K562 (cell line): Measurements from ENCODE around the gene CCDC85A.

Experiments used
- CHAMP1 ChIP-seq: fragments of 450-650 bp; IDR thresholded peaks from 2 replicates; pipeline ENCODE4 v1.6.1; 2016; ENCODE audit warnings: mild to moderate bottlenecking
- CREM ChIP-seq: IDR thresholded peaks from 2 replicates; pipeline ENCODE4 v1.6.1; 2014; ENCODE audit warnings: antibody characterized with exemption, low read depth
- EGR1 ChIP-seq: fragments of 450-650 bp; conservative IDR thresholded peaks from 2 replicates; pipeline ENCODE4 v1.6.1; 2017; ENCODE audit warnings: mild to moderate bottlenecking
- EZH2 ChIP-seq: IDR thresholded peaks from 2 replicates; pipeline ENCODE4 v1.6.1; 2012; ENCODE audit warnings: low read depth, mild to moderate bottlenecking, inconsistent platforms, low read length, borderline replicate concordance
- KDM4B ChIP-seq, 2 experiments: fragments of 450-650 bp in 1 of 2; sonication (generic) in 1 of 2; IDR thresholded peaks; 2 replicates each; pipeline ENCODE4 v1.6.1; 2016 to 2017; ENCODE audit warnings: borderline replicate concordance in 2 of 2, antibody characterized with exemption in 1 of 2, low read depth in 1 of 2, mild to moderate bottlenecking in 1 of 2
- KDM5B ChIP-seq: fragments of 200-600 bp; sonication (generic); IDR thresholded peaks from 2 replicates; pipeline ENCODE4 v1.6.1; 2012; ENCODE audit warnings: low read depth, mild to moderate bottlenecking, moderate library complexity, low read length, control low read depth, inconsistent platforms; ENCODE audit not compliant: insufficient replicate concordance
- POLR2A ChIP-seq: fragments of 450-650 bp; conservative IDR thresholded peaks from 2 replicates; pipeline ENCODE4 v1.6.1; 2016
- POLR2AphosphoS5 ChIP-seq: IDR thresholded peaks from 2 replicates; pipeline ENCODE4 v1.6.1; 2011; ENCODE audit warnings: mild to moderate bottlenecking, low read depth, low read length, moderate library complexity; ENCODE audit not compliant: control insufficient read depth, insufficient read depth
- SP2 ChIP-seq: IDR thresholded peaks from 2 replicates; pipeline ENCODE4 v1.6.1; 2011; ENCODE audit warnings: mild to moderate bottlenecking, low read depth, low read length, moderate library complexity; ENCODE audit not compliant: poor library complexity, severe bottlenecking; ENCODE audit errors: extremely low read depth
- SRSF3 ChIP-seq: fragments of 200-400 bp; formaldehyde crosslinking; IDR thresholded peaks from 2 replicates; pipeline ENCODE4 v1.6.1; 2016; ENCODE audit warnings: mild to moderate bottlenecking, low read length, moderate library complexity; ENCODE audit not compliant: insufficient read depth
- TAF1 ChIP-seq: IDR thresholded peaks from 2 replicates; pipeline ENCODE4 v1.6.1; 2011; ENCODE audit warnings: mild to moderate bottlenecking, low read length, moderate library complexity; ENCODE audit not compliant: insufficient read depth, control insufficient read depth, severe bottlenecking; ENCODE audit errors: extremely low read depth
- TEAD1 ChIP-seq, 2 experiments: fragments of 450-650 bp in 1 of 2; sonication (generic) in 1 of 2; formaldehyde crosslinking; IDR thresholded peaks; 2 replicates each; pipeline versions ENCODE4 v1.4.0 to v1.8.0; 2020 to 2022; ENCODE audit warnings: mild to moderate bottlenecking in 2 of 2, missing genetic modification reagents in 1 of 2
- USF2 ChIP-seq: sonication (generic); formaldehyde crosslinking; IDR thresholded peaks from 2 replicates; pipeline ENCODE4 v1.5.0; 2020; ENCODE audit warnings: missing genetic modification reagents
- ZNF274 ChIP-seq: IDR thresholded peaks from 2 replicates; pipeline ENCODE4 v1.6.1; 2011; ENCODE audit warnings: low read depth, mild to moderate bottlenecking, low read length, moderate library complexity, borderline replicate concordance

DNA sequence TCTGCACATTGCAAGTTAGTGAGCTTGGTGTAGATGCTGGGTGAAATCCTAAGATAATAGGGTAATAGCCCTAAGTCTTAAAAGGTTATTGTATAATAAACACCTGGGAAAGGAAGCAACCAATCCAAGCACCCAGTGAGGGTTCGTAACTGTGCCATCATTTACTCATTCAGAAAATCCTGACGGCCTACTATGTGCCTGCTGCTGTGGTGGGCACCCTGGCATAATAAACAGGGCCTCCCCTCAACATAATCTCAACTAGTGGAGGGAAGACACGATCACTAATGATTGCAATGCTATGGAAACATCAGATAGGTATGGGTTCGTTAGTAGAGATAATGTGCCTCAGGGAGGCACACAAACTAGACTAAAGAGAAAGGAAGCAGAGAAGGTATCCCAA, 48.9 kb upstream of the CCDC85A start:
- TF ChIP-seq CREM (no peak), TEAD1 (CRISPR knock-in tag; IDR thresholded peaks at IDR 0.05) (no peak), KDM5B (no peak), SP2 (no peak), SRSF3 (no peak), POLR2AphosphoS5 (no peak), POLR2A (no peak), EGR1 (no peak), KDM4B (IDR thresholded peaks at IDR 0.05; ENCODE audit: borderline replicate concordance in 2 of 2, low read depth in 1 of 2) (no peak), CHAMP1 (no peak), TAF1 (no peak), EZH2 (no peak), USF2 (CRISPR knock-in tag) (no peak), ZNF274 (no peak)
